H1 (cell line): ENCODE measurements around the gene CTTNBP2. TPM values are rescaled to one million over a fixed set of nuclear protein-coding genes. Genes with fewer than 3 reads are reported as not detected.

Experiments
- POLR2AphosphoS5 ChIP-seq: IDR thresholded peaks from 2 replicates; pipeline ENCODE4 v1.6.1; 2011; ENCODE audit warnings: low read depth, low read length
- SUZ12 ChIP-seq: fragments of 200-600 bp; sonication (generic); IDR thresholded peaks from 2 replicates; pipeline ENCODE4 v1.6.1; 2012; ENCODE audit warnings: mild to moderate bottlenecking, inconsistent platforms, low read length, moderate library complexity, mixed read lengths
- TAF1 ChIP-seq: IDR thresholded peaks from 2 replicates; pipeline ENCODE4 v1.6.1; 2011; ENCODE audit warnings: mild to moderate bottlenecking, low read depth, low read length
- ZNF274 ChIP-seq: IDR thresholded peaks from 2 replicates; pipeline ENCODE4 v1.7.0; 2012; ENCODE audit warnings: low read length, borderline replicate concordance; ENCODE audit errors: extremely low read depth
- polyA plus RNA-seq, 7 experiments: library from polyadenylated mRNA; depleted of rRNA in 3 of 7; stranded (reverse) in 5 of 7; unstranded in 2 of 7; fragments of >200 nt in 5 of 7; fragments of 200-250 nt in 2 of 7; gene quantifications; 1 replicate in 5 of 7; 2 replicates in 1 of 7; 4 replicates in 1 of 7; pipeline versions ENCODE4 v1.2.1 to v1.2.3, GENCODE V29; 2011 to 2013; ENCODE audit warnings: missing spikeins in 2 of 7, mixed read lengths in 2 of 7
- total RNA-seq: library from RNA; stranded (reverse); fragmentation: NEBNext Ultra II Directional; extraction: Animal tissue kit (Norgen Biotek cat#: 25700); gene quantifications from 2 replicates; pipeline ENCODE4 v1.2.1, GENCODE V29; 2021

CTTNBP2 gene
- total and polyA plus RNA-seq, 2 of the 8 experiments (the other 6 are each of a cell fraction or from before 2014, with no cell fraction given) = 15.3 to 35.1 TPM

DNA sequence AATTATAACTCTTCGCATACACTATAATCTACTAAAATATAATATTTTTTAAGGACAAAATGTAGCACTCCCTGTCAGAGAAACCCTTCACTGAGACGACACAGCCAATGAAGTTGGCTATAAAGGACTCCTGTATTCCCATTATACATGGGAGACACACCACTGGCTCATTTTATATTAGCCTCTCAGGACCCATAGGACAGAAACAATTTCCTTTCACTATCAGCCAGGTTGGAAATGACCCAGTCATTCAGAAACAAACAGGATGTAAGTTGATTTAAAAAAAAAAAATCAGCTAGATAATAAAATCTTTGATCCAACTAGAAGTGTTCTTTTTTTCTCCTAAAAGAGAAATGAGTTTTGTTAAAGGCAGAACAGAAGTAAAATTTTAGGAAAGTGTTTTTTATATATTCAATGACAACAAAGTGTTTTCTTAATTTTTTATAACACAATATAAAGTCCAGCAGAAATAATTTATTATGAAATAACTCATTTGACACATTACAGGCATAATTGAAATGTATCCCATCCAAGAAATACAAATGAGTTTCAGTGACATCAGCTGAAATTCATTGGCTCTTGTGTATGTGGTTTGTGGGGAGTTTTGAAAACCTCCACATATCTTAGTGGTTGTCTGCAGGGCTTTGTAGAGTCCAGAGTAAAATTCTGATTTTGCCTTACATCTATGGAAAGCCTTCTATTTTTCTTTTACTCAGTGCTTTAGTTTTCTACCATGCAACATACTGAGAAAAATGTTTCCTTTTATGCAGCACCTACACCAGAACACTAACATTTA lies 64.1 kb downstream of the CTTNBP2 start (continued):
- TF ChIP-seq TAF1 (no peak), SUZ12 (no peak), ZNF274 (no peak), POLR2AphosphoS5 (no peak)
